Tongue (tissue), 2 donors: ENCODE results near the gene GNA12. TPM values are rescaled to one million over a fixed set of nuclear protein-coding genes. Genes with fewer than 3 reads are reported as not detected.
A peak's percentile ranks its signal among the peaks of the same experiment; 100 is the strongest.

ENCODE experiments used
- DNase-seq: peaks from one replicate; pipeline ENCODE4 v3.0.0-alpha.2; 2015
- total RNA-seq: library from RNA; depleted of rRNA; stranded (reverse); fragments of >200 nt; gene quantifications from one replicate; pipeline ENCODE4 v1.2.3, GENCODE V29; 2014

GNA12 gene
- total RNA-seq, 1 donor from 2014 or later: 20.3 TPM

DNA sequence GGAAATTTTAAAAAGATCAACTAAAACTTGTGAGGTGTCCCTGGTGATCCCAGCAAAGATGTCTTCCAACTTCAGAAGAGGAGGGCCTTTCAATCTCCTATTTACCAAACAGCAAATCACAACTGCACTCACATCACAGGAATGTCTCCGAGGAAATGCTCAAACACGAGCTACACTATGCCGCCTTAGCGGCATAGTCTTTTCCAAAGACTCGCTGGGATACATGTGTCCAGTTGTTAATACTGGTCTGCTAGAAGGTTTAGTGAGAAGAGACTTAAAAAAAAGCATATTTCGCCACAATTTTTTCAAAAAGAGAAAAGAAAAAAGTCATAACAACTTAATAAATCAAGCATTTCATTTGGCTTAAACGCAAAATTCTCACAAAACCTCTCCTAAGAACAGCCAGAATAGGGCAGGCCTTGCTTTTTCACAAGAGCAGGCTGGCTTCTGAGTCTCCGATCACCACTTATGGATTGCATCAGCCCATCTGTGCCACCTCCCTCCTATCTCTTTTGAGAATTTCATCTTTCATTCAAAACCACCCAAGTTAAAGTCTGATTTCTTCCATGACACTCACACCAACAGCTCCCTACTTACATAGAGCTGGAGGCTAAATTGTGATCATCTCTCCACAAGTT, 66.1 kb downstream of the GNA12 start:
- DNase-seq: no peak

DNA sequence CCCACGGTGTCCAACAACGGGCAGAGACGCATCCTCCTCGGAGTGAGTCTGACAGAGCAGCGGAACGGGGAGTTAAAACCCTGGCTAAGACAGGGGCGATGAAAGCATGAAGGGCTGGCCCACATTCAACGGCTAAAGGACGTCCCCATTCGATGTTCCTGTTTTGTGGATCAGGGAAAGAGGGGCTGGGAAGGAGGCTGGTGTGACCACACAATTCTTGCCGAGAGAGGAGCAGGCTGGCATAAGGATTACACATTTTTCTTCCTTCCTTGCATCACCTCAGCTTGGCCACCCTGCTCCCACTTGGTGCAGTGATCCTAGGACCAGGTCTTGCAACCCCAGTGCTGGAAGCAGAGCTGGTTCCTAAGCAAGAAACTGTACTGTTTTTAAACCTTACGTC, 67.7 kb downstream of the GNA12 start:
- no peak for DNase-seq

DNA sequence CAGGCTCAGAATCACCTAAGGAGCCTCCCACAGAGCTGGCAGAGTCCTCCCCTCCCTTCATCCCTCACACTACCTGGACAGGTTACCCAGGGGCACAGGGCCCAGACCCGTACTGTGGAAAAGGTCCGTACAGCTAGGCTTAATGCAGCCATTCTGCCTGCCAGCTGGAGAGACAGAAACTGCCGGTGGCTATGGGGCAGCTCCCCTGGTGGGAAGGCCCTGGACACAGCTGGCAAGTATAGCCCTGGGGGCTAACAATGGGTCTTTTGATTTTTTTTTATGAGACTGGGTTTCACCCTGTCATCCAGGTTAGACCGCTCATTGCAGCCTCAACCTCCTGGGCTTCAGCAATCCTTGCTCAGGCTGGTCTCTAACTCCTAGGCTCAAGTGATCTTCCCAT, 68.3 kb downstream of the GNA12 start:
- no peak for DNase-seq

DNA sequence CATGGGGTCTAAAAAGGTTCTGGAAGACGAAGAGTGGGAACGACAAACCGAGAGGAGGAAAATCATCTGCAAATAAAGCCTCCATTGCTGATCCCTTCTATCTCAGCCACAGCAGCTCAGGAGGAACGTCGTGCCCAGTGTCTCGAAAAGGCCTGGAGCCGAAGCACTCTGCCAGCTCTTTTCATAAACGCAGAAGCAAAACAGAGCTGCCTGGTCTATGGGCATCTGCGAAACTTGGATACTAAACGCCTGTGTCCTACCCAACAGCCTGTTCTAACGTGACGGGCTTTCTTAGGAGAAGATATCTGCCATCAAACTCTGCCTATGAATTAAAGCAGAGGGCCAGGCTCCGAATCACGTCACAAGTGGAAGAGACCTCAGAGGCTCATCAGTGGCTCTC, 68.7 kb downstream of the GNA12 start:
- DNase-seq: no peak

DNA sequence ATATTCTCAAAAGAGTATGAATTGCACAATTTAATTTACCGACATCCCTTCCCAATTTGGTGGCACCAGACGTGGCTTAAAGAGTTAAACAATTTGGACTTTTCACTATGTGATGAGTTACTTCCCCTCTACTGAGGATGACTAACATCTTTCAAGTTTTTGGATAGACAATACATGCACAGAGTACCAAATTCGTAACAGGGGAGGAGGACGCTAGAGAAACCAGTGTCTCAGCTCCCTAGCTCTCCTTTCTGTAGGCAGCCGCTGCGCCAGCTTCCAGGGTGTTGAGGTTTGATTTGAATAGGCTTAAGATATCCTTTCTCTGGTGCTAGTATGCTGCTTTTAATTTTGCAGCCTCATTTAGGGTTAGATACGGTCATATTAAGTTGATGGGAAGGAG, 69.2 kb downstream of the GNA12 start:
- no peak for DNase-seq

DNA sequence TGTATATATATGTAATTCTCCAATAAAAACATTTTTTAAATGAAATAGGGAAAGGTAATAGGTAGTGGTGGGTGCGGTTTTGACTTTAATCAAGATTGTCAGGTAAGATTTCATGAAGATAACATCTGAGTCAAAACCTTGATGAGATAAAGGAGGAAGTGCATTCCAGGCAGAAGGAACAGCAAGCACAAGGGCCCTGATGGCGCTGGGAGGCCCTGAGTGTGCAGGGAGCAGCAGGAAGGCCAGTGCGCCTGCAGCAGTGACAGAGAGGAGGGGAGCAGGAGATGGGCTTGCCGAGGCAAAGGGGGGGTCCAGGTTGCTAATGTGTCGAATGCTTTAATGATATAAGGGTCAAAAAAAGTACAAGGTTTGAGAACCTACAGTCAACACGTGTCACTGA, 69.8 kb downstream of the GNA12 start:
- DNase-seq: no peak

DNA sequence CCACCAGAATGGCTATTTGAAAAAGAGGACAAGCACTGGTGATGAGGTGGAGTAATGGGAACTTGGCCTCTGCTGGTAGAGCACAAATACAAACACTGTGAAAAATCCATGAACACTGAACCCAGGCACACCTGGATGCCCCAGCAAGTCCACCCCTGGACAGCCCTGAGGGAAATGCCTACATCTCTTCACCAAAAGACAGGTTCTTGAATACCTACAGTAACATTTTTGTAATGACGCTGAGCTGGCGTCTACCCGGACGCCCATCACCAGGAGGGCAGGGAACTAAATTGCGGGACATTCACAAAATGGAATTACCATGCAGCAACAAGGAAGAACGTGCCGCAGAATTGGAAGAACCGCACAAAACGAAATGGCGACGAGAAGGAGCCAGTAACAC, 70.5 kb downstream of the GNA12 start:
- DNase-seq: no peak

DNA sequence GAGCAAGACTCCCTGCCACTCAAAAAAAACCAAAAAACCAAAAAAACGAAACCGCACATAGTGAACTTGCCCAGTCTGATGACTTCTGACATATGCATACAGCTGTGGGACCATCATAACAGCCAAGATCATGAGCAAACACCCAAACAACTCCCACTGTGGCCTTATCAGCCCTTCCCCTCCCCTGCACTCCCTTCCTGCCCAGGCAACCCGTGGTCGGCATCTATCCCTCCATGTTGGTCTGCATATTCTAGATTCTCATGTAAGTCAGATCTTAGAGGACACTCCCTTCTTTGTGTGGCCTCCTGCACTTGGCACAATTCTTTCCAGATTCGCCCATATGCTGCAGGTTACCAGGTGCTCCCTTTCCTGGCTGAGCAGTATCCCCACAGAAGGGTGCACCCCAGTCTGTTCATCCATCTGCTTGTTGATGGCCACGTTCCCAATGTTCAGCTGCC, 72.8 kb downstream of the GNA12 start:
- DNase-seq: no peak

DNA sequence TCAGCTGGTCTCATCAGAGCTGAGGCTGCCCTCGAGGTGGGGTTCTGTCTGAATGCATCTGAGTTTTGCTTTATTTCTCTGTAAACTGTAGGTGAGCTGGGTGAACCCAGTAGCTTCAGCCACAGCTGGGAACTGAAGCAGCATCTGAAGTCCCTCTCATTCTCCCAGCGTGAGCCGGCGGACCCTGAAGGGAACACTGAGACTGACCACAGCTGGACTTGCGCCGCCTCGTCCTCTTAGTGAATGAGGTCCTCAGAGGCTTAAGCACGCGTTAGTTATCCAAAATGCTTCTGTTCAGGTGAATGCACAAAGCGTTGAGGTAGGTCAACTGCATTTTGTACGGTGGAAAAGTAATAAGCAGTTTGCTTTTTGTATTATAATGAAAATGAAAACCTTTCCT, 79.5 kb downstream of the GNA12 start:
- DNase-seq: no peak

DNA sequence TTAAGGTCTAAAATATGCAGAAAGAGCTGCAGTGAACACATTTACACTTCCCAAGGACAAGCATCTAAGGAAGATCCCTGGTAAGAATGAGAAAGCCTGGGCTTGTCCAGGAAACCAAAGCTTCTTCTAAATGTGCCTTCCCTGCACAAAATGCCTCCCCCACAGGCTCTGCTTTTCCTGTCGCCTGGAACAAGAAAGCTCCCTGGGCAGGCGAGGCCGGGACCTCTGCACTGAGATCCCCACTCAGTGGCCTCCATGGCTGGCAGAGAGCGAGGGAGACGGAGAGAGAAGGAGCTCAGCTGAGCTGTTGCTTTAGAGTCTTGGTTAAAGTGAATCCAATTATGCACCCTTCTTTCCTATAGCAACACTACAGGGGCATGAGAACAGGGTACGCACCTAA, 80.5 kb downstream of the GNA12 start:
- no peak for DNase-seq

DNA sequence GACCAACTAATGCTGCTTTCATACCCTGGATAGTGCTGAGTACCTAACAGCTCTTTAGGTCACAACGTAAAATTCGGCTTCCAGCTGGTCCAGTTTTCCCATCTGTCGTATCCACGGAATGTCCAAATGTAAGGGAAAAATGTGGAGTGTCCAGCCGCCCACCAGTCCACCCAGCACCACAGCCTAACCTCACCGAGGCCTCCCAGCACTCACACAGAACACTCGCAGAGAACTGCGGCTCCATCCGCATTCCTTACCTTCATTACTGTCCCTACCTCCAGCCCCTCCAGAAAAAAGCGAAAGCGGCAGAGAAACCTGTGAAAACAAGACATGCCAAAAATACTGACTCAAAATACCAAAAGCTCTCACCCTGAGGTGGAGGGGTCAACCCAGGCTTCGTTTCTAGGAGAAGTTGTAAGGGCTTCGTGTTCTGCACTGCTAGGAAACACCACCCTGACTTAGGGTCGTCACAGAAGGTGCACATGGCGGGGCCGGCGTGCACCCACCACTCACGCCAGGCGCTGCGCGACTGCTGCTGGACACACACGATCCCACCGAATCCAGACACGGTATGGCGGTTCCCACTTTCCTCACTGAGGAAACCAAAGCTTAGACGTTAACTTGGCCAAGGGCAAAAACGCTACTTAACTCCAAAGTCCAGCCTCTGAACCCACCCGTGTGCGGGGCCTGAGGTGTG, 82.2 kb downstream of the GNA12 start:
- no peak for DNase-seq

DNA sequence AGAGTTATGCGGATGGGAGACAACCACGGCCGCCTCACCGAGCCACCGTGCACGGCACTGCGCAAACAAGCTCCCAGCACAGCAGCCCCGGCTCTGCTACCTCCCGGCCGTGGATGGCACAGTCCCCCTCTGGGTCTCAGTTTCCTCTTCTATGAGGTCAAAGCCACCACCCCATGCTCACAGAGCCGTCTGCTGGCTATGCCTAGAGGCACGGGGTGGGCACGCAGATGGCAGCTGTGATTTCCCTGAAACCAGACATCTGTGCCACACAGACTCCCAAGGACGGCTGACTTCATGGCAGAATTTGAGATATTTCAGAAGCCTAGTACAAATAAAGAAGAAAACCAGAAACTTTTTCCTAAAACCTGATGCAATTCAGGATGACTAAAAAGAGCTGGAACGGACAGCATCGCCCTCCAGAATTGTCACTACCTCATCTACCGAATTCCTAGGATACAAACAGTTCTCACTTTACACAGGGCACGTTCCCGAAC, 82.9 kb downstream of the GNA12 start:
- peak; percentile 61 for DNase-seq

DNA sequence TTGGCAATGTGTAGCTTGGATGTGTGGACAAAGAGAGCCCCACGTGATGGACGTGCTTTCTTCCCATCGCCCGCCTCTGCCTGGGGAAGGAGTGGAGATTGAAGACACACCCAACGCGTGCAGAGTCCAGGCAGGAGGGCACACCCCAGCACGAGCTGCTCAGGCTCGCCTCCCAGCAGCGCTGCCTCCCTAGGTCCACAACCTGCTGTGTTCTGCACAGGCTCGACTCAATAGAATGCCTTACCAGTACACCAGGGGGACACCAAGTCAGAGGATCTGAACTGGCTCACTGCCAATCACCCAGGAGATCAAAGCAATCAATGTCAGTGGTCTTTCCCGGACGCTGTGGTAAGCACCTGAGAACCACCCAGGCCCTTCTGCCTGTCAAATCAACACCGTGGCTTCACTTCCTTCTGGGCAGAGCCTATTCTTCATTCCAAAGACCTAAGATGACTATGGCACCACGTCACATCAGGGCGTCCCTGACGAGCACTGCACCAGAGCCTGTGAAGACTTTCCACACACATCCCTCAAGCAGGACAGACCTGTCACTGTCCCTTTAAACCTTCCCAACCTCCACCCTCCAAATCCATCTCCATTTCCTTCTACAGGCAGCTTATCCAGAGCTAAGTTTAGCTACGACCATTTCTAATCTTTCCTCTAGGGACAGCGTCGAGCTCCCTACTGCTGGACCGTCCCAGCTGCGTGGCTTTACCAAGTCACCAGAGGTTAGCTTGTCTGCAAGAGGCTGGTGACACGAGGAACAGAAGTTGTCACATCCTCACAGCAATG, 83.8 kb downstream of the GNA12 start:
- peak; percentile 89 for DNase-seq

DNA sequence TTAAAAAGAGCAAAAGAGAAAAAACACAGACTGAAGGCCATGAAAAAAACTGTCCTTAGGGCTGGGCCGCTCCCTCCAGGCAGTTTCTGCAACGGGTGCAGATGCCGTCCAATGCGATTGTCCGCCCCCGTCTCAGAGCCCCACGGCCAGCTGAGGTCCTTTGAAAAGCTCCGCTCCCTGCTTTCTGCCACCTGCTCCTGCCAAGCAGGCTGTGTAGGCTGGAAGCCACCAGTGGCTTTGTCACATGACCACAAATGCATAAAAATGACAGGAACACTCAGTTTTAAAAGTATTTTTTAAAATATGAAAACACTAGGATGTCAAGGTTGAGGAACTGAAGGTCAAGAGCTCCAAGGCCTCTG, 84.4 kb downstream of the GNA12 start:
- peak; percentile 96 for DNase-seq

DNA sequence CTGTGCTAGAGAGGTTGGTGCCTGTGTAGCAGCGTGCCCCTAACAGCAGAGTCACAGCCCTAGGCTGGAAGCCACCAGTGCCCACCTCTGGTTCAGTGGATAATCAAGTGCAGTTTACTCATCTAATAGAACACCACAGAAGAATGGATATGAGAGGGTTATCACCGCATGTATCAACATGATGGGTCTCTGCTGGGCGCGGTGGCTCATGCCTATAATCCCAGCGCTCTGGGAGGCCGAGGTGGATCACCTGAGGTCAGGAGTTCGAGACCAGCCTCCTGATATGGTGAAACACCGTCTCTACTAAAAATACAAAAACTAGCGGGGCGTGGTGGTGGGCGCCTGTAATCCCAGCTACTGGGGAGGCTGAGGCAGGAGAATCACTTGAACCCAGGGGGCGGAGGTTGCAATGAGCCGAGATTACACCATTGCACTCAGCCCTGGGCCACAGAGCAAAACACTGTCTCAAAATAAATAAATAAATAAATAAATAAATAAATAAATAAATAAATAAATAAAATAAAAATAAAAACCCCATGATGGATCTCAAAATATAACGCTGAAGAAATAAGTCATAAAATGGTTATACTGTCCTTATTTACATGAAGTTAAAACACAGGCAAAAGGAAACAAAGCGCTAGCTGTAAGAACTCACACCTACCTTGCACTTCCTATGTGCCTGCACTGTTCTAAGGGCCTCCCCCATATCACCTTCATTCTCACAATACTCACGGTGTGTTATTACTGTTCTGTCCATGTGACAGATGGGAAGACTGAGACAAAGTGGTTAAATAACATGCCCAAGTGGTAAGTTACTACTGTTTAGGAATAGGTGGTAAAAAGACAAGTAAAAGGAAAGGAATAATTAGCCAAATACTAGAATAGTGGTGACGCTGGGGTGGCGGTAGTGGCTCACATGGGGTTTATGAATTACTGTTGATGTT, 85.2 kb downstream of the GNA12 start:
- no peak for DNase-seq

DNA sequence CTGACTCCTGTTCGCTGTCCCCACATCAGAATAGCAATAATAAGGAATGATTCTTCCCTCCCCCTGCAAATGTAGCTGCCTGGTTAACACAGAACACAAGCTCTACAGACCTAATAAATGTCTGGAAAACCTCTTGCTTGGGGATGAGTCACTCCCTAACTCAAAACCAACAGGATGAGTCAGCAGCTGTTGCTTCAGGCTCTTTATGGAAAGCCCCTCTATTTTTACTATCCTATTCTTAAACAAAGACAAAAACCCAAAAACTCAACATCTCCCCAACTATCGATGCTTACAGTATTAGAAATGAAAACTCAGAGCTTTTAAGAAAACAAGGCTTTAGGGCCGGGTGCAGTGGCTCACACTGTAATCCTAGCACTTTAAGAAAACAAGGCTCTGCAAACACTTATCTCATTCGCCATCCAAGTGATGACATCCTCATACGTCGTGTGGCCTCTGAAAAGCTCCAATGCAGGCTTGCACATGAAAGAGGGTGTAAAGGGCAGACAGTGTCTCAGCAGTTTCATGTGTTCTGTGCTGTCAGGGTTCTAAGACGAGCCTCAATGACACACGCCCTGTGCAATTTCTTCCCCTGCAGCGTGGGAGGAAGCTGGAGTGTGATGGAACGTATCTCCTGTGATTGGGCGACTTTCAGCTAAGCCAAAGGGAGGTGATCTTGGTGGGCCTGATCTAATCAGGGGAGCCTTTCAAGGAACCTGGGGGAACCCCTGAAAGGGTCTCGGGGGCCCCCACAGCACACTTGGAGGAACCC, 86.0 kb downstream of the GNA12 start:
- DNase-seq: peak; percentile 89

DNA sequence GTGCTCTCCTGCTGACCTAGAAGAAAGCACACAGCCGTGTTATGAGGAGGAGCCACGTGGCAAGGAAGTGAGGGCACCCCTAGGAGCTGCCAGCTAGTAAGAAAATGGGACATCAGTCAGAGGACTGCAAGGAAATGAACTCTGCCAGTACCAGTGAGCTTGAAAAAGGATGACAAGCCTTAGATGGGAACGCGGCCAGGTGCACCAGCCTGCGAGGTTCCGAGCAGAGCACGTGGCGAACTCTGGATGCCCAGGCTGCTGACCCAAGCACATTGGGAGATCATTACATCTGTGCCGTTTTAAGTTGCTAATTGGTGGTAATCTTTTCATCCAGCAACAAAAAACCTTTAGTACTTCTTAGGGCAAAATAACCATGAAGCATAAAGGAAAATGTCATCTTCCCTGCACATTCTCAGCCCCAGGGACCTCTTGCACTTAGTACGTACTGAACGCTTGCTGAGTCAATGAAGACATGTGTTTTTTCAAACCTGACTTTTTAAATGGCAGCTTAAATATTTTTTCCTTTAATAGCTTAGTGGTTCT, 86.7 kb downstream of the GNA12 start:
- peak; percentile 56 for DNase-seq

DNA sequence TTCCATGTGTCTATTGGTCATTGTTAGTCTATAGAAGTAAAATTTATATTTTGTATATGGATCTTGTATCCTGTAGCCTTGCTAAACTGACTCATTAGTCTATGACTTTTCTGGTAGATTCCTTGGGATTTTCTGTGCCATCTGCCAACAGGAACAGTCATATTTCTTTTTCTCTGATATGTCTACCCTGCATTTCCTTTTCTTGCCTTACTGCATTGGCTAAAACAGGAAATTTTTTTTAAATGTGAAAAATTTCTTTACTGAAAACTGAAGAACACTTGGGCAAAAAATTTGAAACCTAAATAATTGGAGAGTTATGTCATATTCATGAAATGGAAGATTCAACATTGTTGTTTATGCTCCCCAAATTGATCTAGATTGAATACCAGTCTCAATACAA, 88.6 kb downstream of the GNA12 start:
- no peak for DNase-seq

DNA sequence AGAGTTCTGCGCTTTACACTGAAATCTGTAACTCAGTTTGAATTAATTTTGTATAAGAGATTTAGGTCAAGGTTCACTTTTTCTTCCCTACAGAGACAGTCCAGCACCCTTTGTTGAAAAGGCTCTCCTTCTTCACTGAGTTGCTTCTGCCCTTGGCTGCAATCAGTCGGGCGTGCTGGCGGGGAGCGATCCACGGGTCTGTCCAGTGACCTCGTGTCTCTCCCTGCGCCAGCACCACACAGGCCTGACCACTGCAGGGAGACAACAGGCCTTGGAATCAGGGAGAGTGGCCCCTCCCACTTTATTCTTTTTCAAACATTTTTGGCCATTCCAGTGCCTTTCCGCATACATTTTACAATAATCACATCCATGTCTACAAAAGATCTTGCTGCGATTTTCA, 89.2 kb downstream of the GNA12 start:
- no peak for DNase-seq

DNA sequence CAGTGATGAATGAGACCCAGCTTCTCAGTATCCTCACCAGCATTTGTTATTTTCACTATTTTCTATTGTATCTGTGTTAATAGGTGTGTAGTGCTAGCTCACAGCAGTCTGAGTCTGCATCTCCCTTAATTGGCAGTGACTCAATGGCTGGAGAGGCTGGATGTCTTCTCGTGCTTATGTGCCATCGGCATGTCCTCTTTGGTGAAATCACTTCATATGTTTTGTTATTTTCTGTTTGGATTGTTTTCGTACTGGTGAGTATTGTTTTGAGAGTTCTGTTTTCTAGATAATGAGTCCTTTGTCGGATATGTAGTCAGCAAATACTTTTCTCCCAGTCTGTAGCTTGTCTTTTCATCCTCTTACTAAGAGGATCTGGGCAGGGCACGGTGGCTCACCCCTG, 90.0 kb downstream of the GNA12 start:
- no peak for DNase-seq

DNA sequence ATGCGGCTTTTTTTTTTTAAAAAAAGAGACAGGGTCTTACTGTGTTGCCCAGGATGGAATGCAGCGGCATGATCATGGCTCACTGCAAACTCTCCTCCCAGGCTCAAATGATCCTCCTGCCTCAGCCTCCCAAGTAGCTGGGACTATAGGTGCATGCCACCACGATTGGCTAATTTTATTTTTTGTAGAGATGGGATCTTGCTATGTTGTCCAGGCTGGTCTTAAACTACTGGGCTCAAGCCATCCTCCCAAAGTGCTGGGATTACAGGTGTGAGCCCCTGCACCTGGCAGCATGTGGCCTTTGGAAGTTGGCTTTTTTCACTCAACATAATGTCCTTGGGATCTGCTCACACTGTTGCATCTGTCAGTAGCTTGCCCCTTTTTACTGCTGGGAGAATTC, 91.0 kb downstream of the GNA12 start:
- DNase-seq: no peak
